HepG2 (cell line): ENCODE measurements around the gene LZTR1. TPM values are rescaled to one million over a fixed set of nuclear protein-coding genes. Genes with fewer than 3 reads are reported as not detected.

Source experiments
- BRF2 ChIP-seq: sonication (generic); formaldehyde crosslinking; IDR thresholded peaks from 2 replicates; pipeline ENCODE4 v1.8.1; 2022; ENCODE audit warnings: mild to moderate bottlenecking, missing genetic modification reagents
- DRAP1 ChIP-seq: IDR thresholded peaks from 2 replicates; pipeline ENCODE4 v1.6.1; 2016; ENCODE audit warnings: missing genetic modification reagents, missing compliant biosample characterization
- HIC2 ChIP-seq: sonication (generic); formaldehyde crosslinking; IDR thresholded peaks from 2 replicates; pipeline ENCODE4 v1.9.0; 2022; ENCODE audit warnings: low read depth, missing genetic modification reagents
- KLF12 ChIP-seq: sonication (generic); formaldehyde crosslinking; IDR thresholded peaks from 2 replicates; pipeline ENCODE4 v1.4.0; 2020; ENCODE audit warnings: missing genetic modification reagents, borderline replicate concordance
- KLF6 ChIP-seq: IDR thresholded peaks from 2 replicates; pipeline ENCODE4 v1.8.0; 2016; ENCODE audit warnings: missing biosample characterization, missing genetic modification reagents
- MAFF ChIP-seq: IDR thresholded peaks from 2 replicates; pipeline ENCODE4 v1.6.1; 2011; ENCODE audit warnings: low read depth, low read length, improper control_type of control experiment
- MYNN ChIP-seq: sonication (generic); formaldehyde crosslinking; IDR thresholded peaks from 2 replicates; pipeline ENCODE4 v1.4.0; 2020; ENCODE audit warnings: mild to moderate bottlenecking, low read depth, missing genetic modification reagents
- RFX5 ChIP-seq: IDR thresholded peaks from 2 replicates; pipeline ENCODE4 v1.6.1; 2011; ENCODE audit warnings: low read depth, low read length, improper control_type of control experiment
- SMAD1 ChIP-seq: sonication (generic); formaldehyde crosslinking; IDR thresholded peaks from 2 replicates; pipeline ENCODE4 v1.4.0; 2020; ENCODE audit warnings: missing genetic modification reagents, low read depth, mild to moderate bottlenecking, borderline replicate concordance
- SRSF9 ChIP-seq: fragments of 200-400 bp; formaldehyde crosslinking; IDR thresholded peaks from 2 replicates; pipeline ENCODE4 v1.6.1; 2018; ENCODE audit warnings: borderline replicate concordance, mild to moderate bottlenecking, low read depth, low read length; ENCODE audit not compliant: insufficient read depth, poor library complexity, severe bottlenecking
- ZKSCAN8 ChIP-seq: IDR thresholded peaks from 2 replicates; pipeline ENCODE4 v1.6.1; 2016; ENCODE audit warnings: borderline replicate concordance, missing genetic modification reagents, missing compliant biosample characterization
- ZNF143 ChIP-seq: sonication (generic); formaldehyde crosslinking; IDR thresholded peaks from 2 replicates; pipeline ENCODE4 v1.4.0; 2020; ENCODE audit warnings: missing genetic modification reagents
- ZNF292 ChIP-seq: sonication (generic); formaldehyde crosslinking; IDR thresholded peaks from 2 replicates; pipeline ENCODE4 v1.8.1; 2022; ENCODE audit warnings: mild to moderate bottlenecking, low read depth, missing genetic modification reagents, borderline replicate concordance
- ZNF33A ChIP-seq: sonication (generic); formaldehyde crosslinking; IDR thresholded peaks from 2 replicates; pipeline ENCODE4 v1.5.1; 2020; ENCODE audit warnings: missing genetic modification reagents, mild to moderate bottlenecking, moderate library complexity, borderline replicate concordance
- ZNF343 ChIP-seq: sonication (generic); formaldehyde crosslinking; IDR thresholded peaks from 2 replicates; pipeline ENCODE4 v1.4.0; 2020; ENCODE audit warnings: mild to moderate bottlenecking, missing genetic modification reagents
- ZNF451 ChIP-seq: sonication (generic); formaldehyde crosslinking; IDR thresholded peaks from 2 replicates; pipeline ENCODE4 v1.5.0; 2020; ENCODE audit warnings: mild to moderate bottlenecking, missing genetic modification reagents
- polyA plus RNA-seq, 8 experiments: library from polyadenylated mRNA; depleted of rRNA in 3 of 8; stranded (reverse) in 7 of 8; unstranded in 1 of 8; fragments of >200 nt; fragmentation: Illumina TruSeq in 4 of 8; extraction: Trizol in 4 of 8; gene quantifications; 2 replicates each; pipeline versions ENCODE4 v1.2.1 to v1.2.3, GENCODE V29; 2011 to 2016; ENCODE audit warnings: low read depth in 4 of 8, missing spikeins in 1 of 8, mixed read lengths in 1 of 8; ENCODE audit not compliant: insufficient read depth in 1 of 8
- total RNA-seq, 5 experiments: library from RNA; depleted of rRNA; stranded (reverse); fragments of >200 nt; fragmentation: Illumina TruSeq; extraction: Trizol; gene quantifications; 2 replicates each; pipeline ENCODE4 v1.2.3, GENCODE V29; 2016; ENCODE audit warnings: low read depth in 1 of 5
- TF ChIP-seq, protein P1 (sequence below), 2 experiments: sonication (generic) in 1 of 2; formaldehyde crosslinking in 1 of 2; IDR thresholded peaks; 2 replicates each; pipeline versions ENCODE4 v1.4.0 to v1.6.1; 2018 to 2020; ENCODE audit warnings: missing genetic modification reagents in 2 of 2, borderline replicate concordance in 1 of 2, low read depth in 1 of 2, mild to moderate bottlenecking in 1 of 2, missing biosample characterization in 1 of 2
- TF ChIP-seq, protein P2 (sequence below): sonication (generic); formaldehyde crosslinking; IDR thresholded peaks from 2 replicates; pipeline ENCODE4 v1.9.0; 2021; ENCODE audit warnings: missing genetic modification reagents, borderline replicate concordance
- TF ChIP-seq, protein P3 (sequence below): sonication (generic); formaldehyde crosslinking; IDR thresholded peaks from 2 replicates; pipeline ENCODE4 v1.5.1; 2020; ENCODE audit warnings: missing genetic modification reagents, mild to moderate bottlenecking, borderline replicate concordance

LZTR1 gene
- total and polyA plus RNA-seq, 2 of the 13 experiments (the other 11 are each of a cell fraction or from before 2014, with no cell fraction given): 21.8 to 22.4 TPM

GRCh38 chr22:20956258-20957101 lies 25.6 kb upstream of the LZTR1 start (continued):
- TF ChIP-seq ZNF33A (CRISPR knock-in tag) (no peak), ZNF292 (CRISPR knock-in tag) (no peak; the same call in 1 of the 2 replicates), KLF12 (CRISPR knock-in tag) (no peak), DRAP1 (CRISPR knock-in tag) (no peak), SRSF9 (no peak), RFX5 (no peak), KLF6 (CRISPR knock-in tag) (no peak), ZKSCAN8 (CRISPR knock-in tag) (no peak), ZNF143 (CRISPR knock-in tag) (no peak), ZNF343 (CRISPR knock-in tag) (no peak; the same call in 1 of the 2 replicates), SMAD1 (no peak), ZNF451 (CRISPR knock-in tag) (no peak), MAFF (no peak), MYNN (no peak), HIC2 (0 out of 2 replicates have a peak, but pooled peaks have one; percentile 18), BRF2 (CRISPR knock-in tag) (no peak)
- TF ChIP-seq, protein P1, sequence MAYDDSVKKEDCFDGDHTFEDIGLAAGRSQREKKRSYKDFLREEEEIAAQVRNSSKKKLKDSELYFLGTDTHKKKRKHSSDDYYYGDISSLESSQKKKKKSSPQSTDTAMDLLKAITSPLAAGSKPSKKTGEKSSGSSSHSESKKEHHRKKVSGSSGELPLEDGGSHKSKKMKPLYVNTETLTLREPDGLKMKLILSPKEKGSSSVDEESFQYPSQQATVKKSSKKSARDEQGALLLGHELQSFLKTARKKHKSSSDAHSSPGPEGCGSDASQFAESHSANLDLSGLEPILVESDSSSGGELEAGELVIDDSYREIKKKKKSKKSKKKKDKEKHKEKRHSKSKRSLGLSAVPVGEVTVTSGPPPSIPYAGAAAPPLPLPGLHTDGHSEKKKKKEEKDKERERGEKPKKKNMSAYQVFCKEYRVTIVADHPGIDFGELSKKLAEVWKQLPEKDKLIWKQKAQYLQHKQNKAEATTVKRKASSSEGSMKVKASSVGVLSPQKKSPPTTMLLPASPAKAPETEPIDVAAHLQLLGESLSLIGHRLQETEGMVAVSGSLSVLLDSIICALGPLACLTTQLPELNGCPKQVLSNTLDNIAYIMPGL (CRISPR knock-in tag; IDR thresholded peaks at IDR 0.05; ENCODE audit: borderline replicate concordance in 1 of 2, low read depth in 1 of 2): peak; percentile 25 to 76; a peak in 3 of 4 replicates
- TF ChIP-seq, protein P2, sequence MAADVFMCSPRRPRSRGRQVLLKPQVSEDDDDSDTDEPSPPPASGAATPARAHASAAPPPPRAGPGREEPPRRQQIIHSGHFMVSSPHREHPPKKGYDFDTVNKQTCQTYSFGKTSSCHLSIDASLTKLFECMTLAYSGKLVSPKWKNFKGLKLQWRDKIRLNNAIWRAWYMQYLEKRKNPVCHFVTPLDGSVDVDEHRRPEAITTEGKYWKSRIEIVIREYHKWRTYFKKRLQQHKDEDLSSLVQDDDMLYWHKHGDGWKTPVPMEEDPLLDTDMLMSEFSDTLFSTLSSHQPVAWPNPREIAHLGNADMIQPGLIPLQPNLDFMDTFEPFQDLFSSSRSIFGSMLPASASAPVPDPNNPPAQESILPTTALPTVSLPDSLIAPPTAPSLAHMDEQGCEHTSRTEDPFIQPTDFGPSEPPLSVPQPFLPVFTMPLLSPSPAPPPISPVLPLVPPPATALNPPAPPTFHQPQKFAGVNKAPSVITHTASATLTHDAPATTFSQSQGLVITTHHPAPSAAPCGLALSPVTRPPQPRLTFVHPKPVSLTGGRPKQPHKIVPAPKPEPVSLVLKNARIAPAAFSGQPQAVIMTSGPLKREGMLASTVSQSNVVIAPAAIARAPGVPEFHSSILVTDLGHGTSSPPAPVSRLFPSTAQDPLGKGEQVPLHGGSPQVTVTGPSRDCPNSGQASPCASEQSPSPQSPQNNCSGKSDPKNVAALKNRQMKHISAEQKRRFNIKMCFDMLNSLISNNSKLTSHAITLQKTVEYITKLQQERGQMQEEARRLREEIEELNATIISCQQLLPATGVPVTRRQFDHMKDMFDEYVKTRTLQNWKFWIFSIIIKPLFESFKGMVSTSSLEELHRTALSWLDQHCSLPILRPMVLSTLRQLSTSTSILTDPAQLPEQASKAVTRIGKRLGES (CRISPR knock-in tag): no peak
- TF ChIP-seq, protein P3, sequence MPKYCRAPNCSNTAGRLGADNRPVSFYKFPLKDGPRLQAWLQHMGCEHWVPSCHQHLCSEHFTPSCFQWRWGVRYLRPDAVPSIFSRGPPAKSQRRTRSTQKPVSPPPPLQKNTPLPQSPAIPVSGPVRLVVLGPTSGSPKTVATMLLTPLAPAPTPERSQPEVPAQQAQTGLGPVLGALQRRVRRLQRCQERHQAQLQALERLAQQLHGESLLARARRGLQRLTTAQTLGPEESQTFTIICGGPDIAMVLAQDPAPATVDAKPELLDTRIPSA: no peak
